ENCODE data around the gene UNC13A. TPM values are rescaled to one million over a fixed set of nuclear protein-coding genes. Genes with fewer than 3 reads are reported as not detected.

The UNC13A gene
- total RNA-seq, 1 donor from 2014 or later = 1.3 TPM

DNA sequence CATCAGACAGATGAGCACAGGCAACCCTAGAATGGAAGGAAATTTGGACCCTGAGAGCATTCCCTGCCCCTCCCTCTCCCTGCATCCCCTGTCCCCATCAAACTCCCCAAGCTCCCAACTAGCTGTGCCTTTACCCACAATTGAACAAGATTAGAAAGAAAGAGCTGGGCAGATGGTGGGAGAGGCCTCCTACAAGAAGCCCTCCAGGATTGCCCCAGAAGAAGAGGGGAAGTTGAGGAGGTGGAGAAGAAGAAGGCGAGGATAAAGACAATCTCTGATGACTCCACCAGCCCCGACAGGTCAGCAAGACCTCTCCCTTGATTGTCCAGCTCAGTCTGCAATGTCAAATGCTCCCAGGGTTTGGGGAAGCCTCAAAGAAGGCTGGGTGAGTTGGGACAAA is 11.9 kb downstream of the UNC13A start:
- H3K27ac ChIP-seq = no peak overlapping the region
- H3K27me3 Mint-ChIP-seq (ENCODE audit: insufficient read depth, low read depth) = peaks cover 16% of the 10 kb centered on the region
- TF ChIP-seq, protein P1, sequence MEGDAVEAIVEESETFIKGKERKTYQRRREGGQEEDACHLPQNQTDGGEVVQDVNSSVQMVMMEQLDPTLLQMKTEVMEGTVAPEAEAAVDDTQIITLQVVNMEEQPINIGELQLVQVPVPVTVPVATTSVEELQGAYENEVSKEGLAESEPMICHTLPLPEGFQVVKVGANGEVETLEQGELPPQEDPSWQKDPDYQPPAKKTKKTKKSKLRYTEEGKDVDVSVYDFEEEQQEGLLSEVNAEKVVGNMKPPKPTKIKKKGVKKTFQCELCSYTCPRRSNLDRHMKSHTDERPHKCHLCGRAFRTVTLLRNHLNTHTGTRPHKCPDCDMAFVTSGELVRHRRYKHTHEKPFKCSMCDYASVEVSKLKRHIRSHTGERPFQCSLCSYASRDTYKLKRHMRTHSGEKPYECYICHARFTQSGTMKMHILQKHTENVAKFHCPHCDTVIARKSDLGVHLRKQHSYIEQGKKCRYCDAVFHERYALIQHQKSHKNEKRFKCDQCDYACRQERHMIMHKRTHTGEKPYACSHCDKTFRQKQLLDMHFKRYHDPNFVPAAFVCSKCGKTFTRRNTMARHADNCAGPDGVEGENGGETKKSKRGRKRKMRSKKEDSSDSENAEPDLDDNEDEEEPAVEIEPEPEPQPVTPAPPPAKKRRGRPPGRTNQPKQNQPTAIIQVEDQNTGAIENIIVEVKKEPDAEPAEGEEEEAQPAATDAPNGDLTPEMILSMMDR (IDR thresholded peaks at IDR 0.05) = no peak
- TF ChIP-seq EZH2phosphoT487 (IDR thresholded peaks at IDR 0.05) = no peak
- no peak for TF ChIP-seq EZH2 (IDR thresholded peaks at IDR 0.05)

DNA sequence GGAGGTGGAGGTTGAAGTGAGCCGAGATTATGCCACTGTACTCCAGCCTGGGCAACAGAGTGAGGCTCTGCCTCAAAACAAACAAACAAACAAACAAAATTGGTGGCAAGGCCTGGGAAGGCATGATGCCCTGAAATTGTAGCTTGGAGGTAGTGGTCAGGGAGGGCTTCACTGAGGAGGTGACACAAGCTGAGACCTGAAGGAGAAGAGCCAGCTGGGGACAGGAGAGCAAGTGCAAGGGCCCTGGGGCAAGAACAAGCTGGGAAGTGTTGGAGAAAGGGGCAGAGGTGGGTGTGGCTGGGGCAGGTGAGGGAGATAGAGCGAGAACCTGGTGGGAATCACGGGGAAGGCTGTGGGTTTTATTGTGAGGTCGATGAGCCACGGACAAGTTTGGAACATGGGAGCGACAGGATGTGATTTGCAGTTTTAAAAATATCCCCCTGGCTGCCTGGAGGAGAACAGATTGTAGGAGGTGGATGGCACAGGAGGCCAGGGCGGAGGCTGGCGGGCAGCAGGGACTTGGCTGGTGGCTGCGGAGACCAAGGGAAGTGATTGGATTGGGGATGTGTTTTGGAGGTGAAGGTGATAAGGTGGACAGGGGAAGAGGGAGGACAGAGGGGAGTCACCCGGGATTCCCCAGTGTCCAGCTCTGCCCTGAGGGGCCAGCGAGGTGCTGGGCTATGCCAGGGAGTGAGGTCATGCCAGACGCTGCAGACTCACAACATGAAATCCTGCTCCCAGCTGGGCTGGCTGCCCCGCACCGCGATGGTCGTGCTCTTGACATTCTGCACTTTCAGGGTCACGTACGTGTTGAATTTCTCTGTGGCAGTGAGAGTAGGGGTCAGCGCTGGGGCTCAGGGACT is 14.0 kb downstream of the UNC13A start:
- no peaks in the 10 kb centered on the region for H3K36me3 ChIP-seq
- no peak for DNase-seq (ENCODE audit: low spot score)
- no peaks in the 10 kb centered on the region for H3K9me3 ChIP-seq (ENCODE audit: low read depth)
- H3K4me3 ChIP-seq = no peak overlapping the region
- TF ChIP-seq, protein P1 (IDR thresholded peaks at IDR 0.05) = no peak
- TF ChIP-seq EZH2 (IDR thresholded peaks at IDR 0.05) (no peak), EZH2phosphoT487 (IDR thresholded peaks at IDR 0.05) (no peak)
- no peaks in the 10 kb centered on the region for H3K9me3 Mint-ChIP-seq
- no peaks in the 10 kb centered on the region for H3F3A ChIP-seq (ENCODE audit: low read depth)
- no peak overlapping the region for H3K9ac ChIP-seq
- no peaks in the 10 kb centered on the region for H3K79me2 ChIP-seq (ENCODE audit: low read depth)
- no peaks in the 10 kb centered on the region for H3K27me3 ChIP-seq
- H3K4me2 ChIP-seq = no peak overlapping the region
- no peaks in the 10 kb centered on the region for H3K4me1 ChIP-seq
- peaks cover 14% of the 10 kb centered on the region for H3K27me3 Mint-ChIP-seq (ENCODE audit: insufficient read depth, low read depth)
- no peak overlapping the region for H2AFZ ChIP-seq (replicated peaks)
- H3K27ac Mint-ChIP-seq = no peak overlapping the region
- peaks cover 2% of the 10 kb centered on the region for H3K36me3 Mint-ChIP-seq
- peaks cover 8% of the 10 kb centered on the region for H3K4me1 Mint-ChIP-seq
- H3K4me3 Mint-ChIP-seq = no peak overlapping the region
- H4K20me1 ChIP-seq (ENCODE audit: low read depth) = no peaks in the 10 kb centered on the region
- H3K27ac ChIP-seq = no peak overlapping the region

More for the DNA sequence above, 11.9 kb downstream of the UNC13A start:
- no peaks in the 10 kb centered on the region for H3K9me3 ChIP-seq (ENCODE audit: low read depth)
- Mint-ChIP-seq H3K4me1 (peaks cover 16% of the 10 kb centered on the region), H3K36me3 (peaks cover 2% of the 10 kb centered on the region), H3K27ac (no peak overlapping the region), H3K4me3 (no peak overlapping the region), H3K9me3 (no peaks in the 10 kb centered on the region)
- no peaks in the 10 kb centered on the region for H3K36me3 ChIP-seq
- no peaks in the 10 kb centered on the region for H3K79me2 ChIP-seq (ENCODE audit: low read depth)
- peaks cover 18% of the 10 kb centered on the region for H3K27me3 ChIP-seq
- no peak overlapping the region for H3K4me3 ChIP-seq
- no peak overlapping the region for H3K9ac ChIP-seq
- peaks cover 8% of the 10 kb centered on the region for H4K20me1 ChIP-seq (ENCODE audit: low read depth)
- H3K4me1 ChIP-seq = peaks cover 9% of the 10 kb centered on the region
- no peak for DNase-seq (ENCODE audit: low spot score)
- H3K4me2 ChIP-seq = no peak overlapping the region
- H3F3A ChIP-seq (ENCODE audit: low read depth) = peaks cover 2% of the 10 kb centered on the region
- H2AFZ ChIP-seq (replicated peaks) = no peak overlapping the region

DNA sequence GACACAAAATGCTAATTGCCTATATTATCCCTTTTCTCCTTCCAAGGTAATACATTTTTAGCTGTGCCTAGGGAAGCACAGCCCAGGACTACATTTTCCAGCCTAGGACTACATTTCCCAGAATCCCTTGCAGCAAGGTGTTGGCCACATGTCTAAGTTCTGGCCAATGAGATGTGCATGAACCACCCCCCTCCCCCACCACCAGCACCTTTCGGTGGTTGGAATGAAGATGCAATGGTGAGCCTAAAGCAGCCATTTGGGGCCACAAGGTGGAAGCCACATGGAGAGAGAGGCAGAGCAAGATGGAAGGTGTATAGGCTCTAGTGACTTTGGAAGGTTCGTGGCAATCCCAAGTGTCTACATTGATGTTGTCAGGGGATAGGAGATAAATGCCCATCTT is 16.2 kb downstream of the UNC13A start:
- Histone ChIP-seq H3K9ac (no peak overlapping the region), H3K79me2 (ENCODE audit: low read depth) (no peaks in the 10 kb centered on the region), H3K27ac (no peak overlapping the region), H3K9me3 (ENCODE audit: low read depth) (no peaks in the 10 kb centered on the region), H2AFZ (replicated peaks) (no peak overlapping the region), H3K4me1 (no peaks in the 10 kb centered on the region), H3K36me3 (no peaks in the 10 kb centered on the region), H4K20me1 (ENCODE audit: low read depth) (no peaks in the 10 kb centered on the region), H3K27me3 (no peaks in the 10 kb centered on the region), H3K4me2 (no peak overlapping the region), H3F3A (ENCODE audit: low read depth) (no peaks in the 10 kb centered on the region), H3K4me3 (no peak overlapping the region)
- DNase-seq (ENCODE audit: low spot score) = peak; percentile 67
- no peak overlapping the region for H3K4me3 Mint-ChIP-seq
- peaks cover 2% of the 10 kb centered on the region for H3K36me3 Mint-ChIP-seq
- H3K4me1 Mint-ChIP-seq = no peaks in the 10 kb centered on the region
- H3K27ac Mint-ChIP-seq = no peak overlapping the region
- H3K27me3 Mint-ChIP-seq (ENCODE audit: insufficient read depth, low read depth) = peaks cover 6% of the 10 kb centered on the region
- no peak for TF ChIP-seq EZH2 (IDR thresholded peaks at IDR 0.05)
- TF ChIP-seq EZH2phosphoT487 (IDR thresholded peaks at IDR 0.05) = no peak
- no peaks in the 10 kb centered on the region for H3K9me3 Mint-ChIP-seq

DNA sequence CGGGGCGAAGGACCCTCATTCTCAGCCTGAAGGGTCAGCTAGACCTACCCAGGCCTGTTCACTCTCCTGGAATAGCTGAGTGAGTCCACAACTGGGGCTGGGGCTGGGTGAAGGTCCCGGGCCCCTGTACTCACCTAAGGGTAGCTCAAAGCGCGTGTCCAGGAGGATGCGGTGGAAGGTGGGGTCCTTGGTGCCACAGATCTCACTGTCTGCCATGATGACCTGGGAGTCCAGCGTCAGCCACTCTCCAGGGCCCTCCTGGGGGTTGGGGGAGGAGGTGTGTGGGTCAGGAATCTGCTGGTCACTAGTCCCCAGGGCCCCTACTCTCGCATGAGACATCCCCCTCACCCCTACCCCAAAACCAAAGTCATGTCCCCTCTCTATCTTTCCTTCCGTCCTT is 18.7 kb downstream of the UNC13A start:
- no peak for DNase-seq (ENCODE audit: low spot score)
- Mint-ChIP-seq H3K9me3 (peaks cover 7% of the 10 kb centered on the region), H3K36me3 (peaks cover 2% of the 10 kb centered on the region), H3K4me1 (no peaks in the 10 kb centered on the region), H3K27ac (no peak overlapping the region), H3K27me3 (ENCODE audit: insufficient read depth, low read depth) (peaks cover 6% of the 10 kb centered on the region), H3K4me3 (no peak overlapping the region)
- Histone ChIP-seq H3K36me3 (no peaks in the 10 kb centered on the region), H2AFZ (replicated peaks) (no peak overlapping the region), H4K20me1 (ENCODE audit: low read depth) (no peaks in the 10 kb centered on the region), H3K4me2 (no peak overlapping the region), H3K79me2 (ENCODE audit: low read depth) (no peaks in the 10 kb centered on the region), H3K9me3 (ENCODE audit: low read depth) (no peaks in the 10 kb centered on the region), H3K4me3 (no peak overlapping the region), H3K27ac (no peak overlapping the region), H3F3A (ENCODE audit: low read depth) (no peaks in the 10 kb centered on the region), H3K27me3 (no peaks in the 10 kb centered on the region), H3K4me1 (no peaks in the 10 kb centered on the region), H3K9ac (no peak overlapping the region)
- TF ChIP-seq, protein P1 (IDR thresholded peaks at IDR 0.05) = no peak
- TF ChIP-seq EZH2 (IDR thresholded peaks at IDR 0.05) (no peak), EZH2phosphoT487 (IDR thresholded peaks at IDR 0.05) (no peak)
